ENCODE measurements around the gene SCN8A. TPM values are rescaled to one million over a fixed set of nuclear protein-coding genes. Genes with fewer than 3 reads are reported as not detected.
"Not testable (repeated sequence)": the region's sequence is repeated elsewhere in the genome, so short reads cannot be mapped to it uniquely, and the experiment has no call there.

Gene SCN8A
- total RNA-seq, 2 experiments from 2014 or later: 0.86 to 0.93 TPM

- H3K9me3 Mint-ChIP-seq: peaks cover 10% of the 10 kb centered on the region
Observed at GRCh38 chr12:51636986-51637385, 46.0 kb downstream of the SCN8A start.

GRCh38 chr12:51639361-51639760, 48.3 kb downstream of the SCN8A start:
- no peaks in the 10 kb centered on the region for H3K4me1 Mint-ChIP-seq
- DNase-seq: no peak
- H3K4me3 Mint-ChIP-seq: no peak overlapping the region
- H3K36me3 Mint-ChIP-seq: peaks cover 2% of the 10 kb centered on the region
- peaks cover 10% of the 10 kb centered on the region for H3K9me3 Mint-ChIP-seq
- H3K27me3 Mint-ChIP-seq: no peaks in the 10 kb centered on the region
- H3K27ac Mint-ChIP-seq: no peak overlapping the region

More at GRCh38 chr12:51636986-51637385, 46.0 kb downstream of the SCN8A start:
- Mint-ChIP-seq H3K27me3 (no peaks in the 10 kb centered on the region), H3K4me3 (no peak overlapping the region), H3K36me3 (peaks cover 2% of the 10 kb centered on the region), H3K4me1 (no peaks in the 10 kb centered on the region), H3K27ac (no peak overlapping the region)
- DNase-seq: no peak

GRCh38 chr12:51642286-51642685, 51.3 kb downstream of the SCN8A start:
- no peaks in the 10 kb centered on the region for H3K27me3 Mint-ChIP-seq
- no peaks in the 10 kb centered on the region for H3K4me1 Mint-ChIP-seq
- peaks cover 6% of the 10 kb centered on the region for H3K9me3 Mint-ChIP-seq
- no peak overlapping the region for H3K4me3 Mint-ChIP-seq
- H3K36me3 Mint-ChIP-seq: peaks cover 2% of the 10 kb centered on the region
- no peak for DNase-seq
- no peak overlapping the region for H3K27ac Mint-ChIP-seq

- H3K27ac Mint-ChIP-seq: no peak overlapping the region
- no peaks in the 10 kb centered on the region for H3K4me1 Mint-ChIP-seq
- H3K36me3 Mint-ChIP-seq: no peaks in the 10 kb centered on the region
- no peaks in the 10 kb centered on the region for H3K27me3 Mint-ChIP-seq
- DNase-seq: no peak
- H3K4me3 Mint-ChIP-seq: no peak overlapping the region
- no peaks in the 10 kb centered on the region for H3K9me3 Mint-ChIP-seq
Observed at GRCh38 chr12:51643951-51644350, 52.9 kb downstream of the SCN8A start.

- H3K4me1 Mint-ChIP-seq, H3K4me3 Mint-ChIP-seq, H3K9me3 Mint-ChIP-seq, DNase-seq, H3K27me3 Mint-ChIP-seq, H3K27ac Mint-ChIP-seq, H3K36me3 Mint-ChIP-seq: not testable (repeated sequence)
Observed at GRCh38 chr12:51644691-51645090, 53.7 kb downstream of the SCN8A start.

- Mint-ChIP-seq H3K36me3 (peaks cover 5% of the 10 kb centered on the region), H3K9me3 (peaks cover 5% of the 10 kb centered on the region), H3K4me1 (no peaks in the 10 kb centered on the region), H3K4me3 (no peak overlapping the region), H3K27me3 (no peaks in the 10 kb centered on the region), H3K27ac (no peak overlapping the region)
- no peak for DNase-seq
Observed at GRCh38 chr12:51645961-51646360, 54.9 kb downstream of the SCN8A start.

- Mint-ChIP-seq H3K4me3 (no peak overlapping the region), H3K9me3 (peaks cover 5% of the 10 kb centered on the region), H3K27me3 (no peaks in the 10 kb centered on the region), H3K4me1 (no peaks in the 10 kb centered on the region), H3K27ac (no peak overlapping the region), H3K36me3 (peaks cover 5% of the 10 kb centered on the region)
- no peak for DNase-seq
Observed at GRCh38 chr12:51647647-51648046, 56.6 kb downstream of the SCN8A start.

- Mint-ChIP-seq H3K36me3 (peaks cover 5% of the 10 kb centered on the region), H3K27ac (no peak overlapping the region), H3K9me3 (peaks cover 5% of the 10 kb centered on the region), H3K4me1 (no peaks in the 10 kb centered on the region), H3K4me3 (no peak overlapping the region), H3K27me3 (no peaks in the 10 kb centered on the region)
- no peak for DNase-seq
Observed at GRCh38 chr12:51653431-51653830, 62.4 kb downstream of the SCN8A start.

- DNase-seq: no peak
- H3K4me3 Mint-ChIP-seq: no peak overlapping the region
- no peaks in the 10 kb centered on the region for H3K36me3 Mint-ChIP-seq
- H3K4me1 Mint-ChIP-seq: no peaks in the 10 kb centered on the region
- peaks cover 4% of the 10 kb centered on the region for H3K27me3 Mint-ChIP-seq
- H3K9me3 Mint-ChIP-seq: no peaks in the 10 kb centered on the region
- H3K27ac Mint-ChIP-seq: no peak overlapping the region
Observed at GRCh38 chr12:51661199-51661598, 70.2 kb downstream of the SCN8A start.

- H3K4me1 Mint-ChIP-seq: no peaks in the 10 kb centered on the region
- peaks cover 4% of the 10 kb centered on the region for H3K27me3 Mint-ChIP-seq
Observed at GRCh38 chr12:51661836-51662235, 70.8 kb downstream of the SCN8A start.

GRCh38 chr12:51662728-51663154, 71.7 kb downstream of the SCN8A start:
- H3K4me1 Mint-ChIP-seq: no peaks in the 10 kb centered on the region
- no peak for DNase-seq
- H3K9me3 Mint-ChIP-seq: no peaks in the 10 kb centered on the region
- no peak overlapping the region for H3K4me3 Mint-ChIP-seq
- H3K27ac Mint-ChIP-seq: no peak overlapping the region
- no peaks in the 10 kb centered on the region for H3K36me3 Mint-ChIP-seq
- H3K27me3 Mint-ChIP-seq: peaks cover 4% of the 10 kb centered on the region

More at GRCh38 chr12:51661836-51662235, 70.8 kb downstream of the SCN8A start:
- Mint-ChIP-seq H3K9me3 (no peaks in the 10 kb centered on the region), H3K4me3 (no peak overlapping the region), H3K27ac (no peak overlapping the region), H3K36me3 (no peaks in the 10 kb centered on the region)
- DNase-seq: no peak

- Mint-ChIP-seq H3K36me3 (no peaks in the 10 kb centered on the region), H3K27me3 (peaks cover 4% of the 10 kb centered on the region), H3K9me3 (no peaks in the 10 kb centered on the region), H3K27ac (no peak overlapping the region), H3K4me1 (no peaks in the 10 kb centered on the region), H3K4me3 (no peak overlapping the region)
- DNase-seq: no peak
Observed at GRCh38 chr12:51663390-51663789, 72.4 kb downstream of the SCN8A start.

GRCh38 chr12:51666696-51667095, 75.7 kb downstream of the SCN8A start:
- Mint-ChIP-seq H3K4me1 (peaks cover 6% of the 10 kb centered on the region), H3K27me3 (no peaks in the 10 kb centered on the region), H3K36me3 (no peaks in the 10 kb centered on the region), H3K9me3 (no peaks in the 10 kb centered on the region), H3K27ac (no peak overlapping the region), H3K4me3 (no peak overlapping the region)
- DNase-seq: no peak

- H3K4me3 Mint-ChIP-seq: no peak overlapping the region
- no peaks in the 10 kb centered on the region for H3K36me3 Mint-ChIP-seq
- H3K4me1 Mint-ChIP-seq: peaks cover 6% of the 10 kb centered on the region
- no peaks in the 10 kb centered on the region for H3K27me3 Mint-ChIP-seq
- H3K9me3 Mint-ChIP-seq: no peaks in the 10 kb centered on the region
- no peak for DNase-seq
- H3K27ac Mint-ChIP-seq: no peak overlapping the region
Observed at GRCh38 chr12:51667269-51667668, 76.2 kb downstream of the SCN8A start.

- Mint-ChIP-seq H3K4me3 (no peak overlapping the region), H3K27ac (no peak overlapping the region), H3K4me1 (peaks cover 6% of the 10 kb centered on the region), H3K36me3 (no peaks in the 10 kb centered on the region), H3K9me3 (no peaks in the 10 kb centered on the region), H3K27me3 (no peaks in the 10 kb centered on the region)
- DNase-seq: no peak
Observed at GRCh38 chr12:51669271-51669670, 78.2 kb downstream of the SCN8A start.

GRCh38 chr12:51669996-51670395, 79.0 kb downstream of the SCN8A start:
- H3K36me3 Mint-ChIP-seq: no peaks in the 10 kb centered on the region
- H3K4me3 Mint-ChIP-seq: no peak overlapping the region
- no peaks in the 10 kb centered on the region for H3K9me3 Mint-ChIP-seq
- H3K27me3 Mint-ChIP-seq: no peaks in the 10 kb centered on the region
- H3K4me1 Mint-ChIP-seq: peaks cover 6% of the 10 kb centered on the region
- DNase-seq: no peak
- H3K27ac Mint-ChIP-seq: no peak overlapping the region

- Mint-ChIP-seq H3K27me3 (no peaks in the 10 kb centered on the region), H3K4me1 (peaks cover 6% of the 10 kb centered on the region), H3K27ac (no peak overlapping the region), H3K36me3 (no peaks in the 10 kb centered on the region), H3K9me3 (no peaks in the 10 kb centered on the region), H3K4me3 (no peak overlapping the region)
- DNase-seq: no peak
Observed at GRCh38 chr12:51672334-51672733, 81.3 kb downstream of the SCN8A start.

All from activated naive CD8-positive, alpha-beta T cell treated with anti-CD3 and anti-CD28 coated beads for 36 hours (primary cell).